Esophagus squamous epithelium (tissue), 4 donors: ENCODE data around the gene CDYL.

Experiments
- POLR2A ChIP-seq, 4 donors: fragments of 450-650 bp; IDR thresholded peaks; one replicate each; pipeline ENCODE4 v1.6.1; 2017; ENCODE audit warnings: antibody characterized with exemption in 4 of 4, mild to moderate bottlenecking in 4 of 4, moderate library complexity in 3 of 4
- TF ChIP-seq, protein P1 (sequence below), 6 experiments: fragments of 450-650 bp in 4 of 6; fragments of 200-600 bp in 2 of 6; sonication (generic) in 2 of 6; IDR thresholded peaks; one replicate each; pipeline ENCODE4 v1.5.1; 2016 to 2019; ENCODE audit warnings: antibody characterized with exemption in 6 of 6, mild to moderate bottlenecking in 4 of 6, moderate library complexity in 4 of 6

DNA sequence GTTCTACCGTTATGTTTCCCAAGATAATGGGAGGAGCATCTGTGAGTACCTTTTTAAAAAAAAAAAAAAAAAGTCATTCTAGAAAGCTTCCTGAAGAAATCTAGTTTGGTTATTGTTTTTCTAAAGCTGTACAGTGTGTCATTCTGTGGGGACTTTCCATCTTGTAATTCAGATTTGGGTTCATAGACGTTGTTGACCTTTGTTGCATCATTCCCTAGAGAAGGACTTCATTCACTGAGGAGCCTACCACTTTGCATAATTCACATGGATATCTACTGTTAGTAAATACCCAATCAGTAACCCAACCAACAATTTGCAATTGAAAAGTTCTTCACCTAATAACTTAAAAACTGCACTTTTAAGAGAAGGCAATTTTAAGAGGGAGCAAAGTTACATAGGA is 167.5 kb downstream of the CDYL start:
- TF ChIP-seq, protein P1, sequence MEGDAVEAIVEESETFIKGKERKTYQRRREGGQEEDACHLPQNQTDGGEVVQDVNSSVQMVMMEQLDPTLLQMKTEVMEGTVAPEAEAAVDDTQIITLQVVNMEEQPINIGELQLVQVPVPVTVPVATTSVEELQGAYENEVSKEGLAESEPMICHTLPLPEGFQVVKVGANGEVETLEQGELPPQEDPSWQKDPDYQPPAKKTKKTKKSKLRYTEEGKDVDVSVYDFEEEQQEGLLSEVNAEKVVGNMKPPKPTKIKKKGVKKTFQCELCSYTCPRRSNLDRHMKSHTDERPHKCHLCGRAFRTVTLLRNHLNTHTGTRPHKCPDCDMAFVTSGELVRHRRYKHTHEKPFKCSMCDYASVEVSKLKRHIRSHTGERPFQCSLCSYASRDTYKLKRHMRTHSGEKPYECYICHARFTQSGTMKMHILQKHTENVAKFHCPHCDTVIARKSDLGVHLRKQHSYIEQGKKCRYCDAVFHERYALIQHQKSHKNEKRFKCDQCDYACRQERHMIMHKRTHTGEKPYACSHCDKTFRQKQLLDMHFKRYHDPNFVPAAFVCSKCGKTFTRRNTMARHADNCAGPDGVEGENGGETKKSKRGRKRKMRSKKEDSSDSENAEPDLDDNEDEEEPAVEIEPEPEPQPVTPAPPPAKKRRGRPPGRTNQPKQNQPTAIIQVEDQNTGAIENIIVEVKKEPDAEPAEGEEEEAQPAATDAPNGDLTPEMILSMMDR (IDR thresholded peaks at IDR 0.05) = no peak
- no peak for TF ChIP-seq POLR2A (IDR thresholded peaks at IDR 0.05)
